Cardiac muscle cell (in vitro differentiated cells and primary cell): ENCODE data around the gene DKK2. TPM values are rescaled to one million over a fixed set of nuclear protein-coding genes. Genes with fewer than 3 reads are reported as not detected.

Experiments used
- DNase-seq, 2 donors: peaks; one replicate each; pipeline versions ENCODE4 v3.0.0 to v3.0.0-alpha.2; 2010 to 2017; ENCODE audit warnings: low read depth in 1 of 2, low spot score in 1 of 2
- H3K27ac ChIP-seq: fragments of 200-600 bp; sonication (generic); 2 replicates; pipeline ENCODE4 v1.5.1; 2016
- H3K27me3 ChIP-seq: fragments of 200-600 bp; sonication (generic); 2 replicates; pipeline ENCODE4 v1.6.0; 2016; ENCODE audit warnings: control low read depth
- H3K36me3 ChIP-seq: fragments of 200-600 bp; sonication (generic); 2 replicates; pipeline ENCODE4 v1.5.1; 2016; ENCODE audit warnings: control low read depth
- H3K4me1 ChIP-seq: fragments of 200-600 bp; sonication (generic); 2 replicates; pipeline ENCODE4 v1.8.1; 2017; ENCODE audit warnings: low read depth, mild to moderate bottlenecking, mixed run types
- H3K4me3 ChIP-seq: fragments of 200-600 bp; sonication (generic); 2 replicates; pipeline ENCODE4 v1.5.1; 2016; ENCODE audit warnings: mild to moderate bottlenecking
- H3K9me3 ChIP-seq: fragments of 200-600 bp; sonication (generic); 2 replicates; pipeline ENCODE4 v1.5.1; 2017; ENCODE audit warnings: low read depth, mild to moderate bottlenecking, control low read depth
- CTCF ChIP-seq: IDR thresholded peaks from 2 replicates; pipeline ENCODE4 v1.5.1; 2012; ENCODE audit warnings: low read depth, mild to moderate bottlenecking, low read length
- polyA plus RNA-seq: library from polyadenylated mRNA; unstranded; fragments of >200 nt; fragmentation: Nextera tagmentation; extraction: Ambion mirVana; gene quantifications from 2 replicates; pipeline ENCODE4 v1.2.1, GENCODE V29; 2016
- total RNA-seq: library from RNA; depleted of rRNA; stranded (reverse); fragments of >200 nt; gene quantifications from 2 replicates; pipeline ENCODE4 v1.2.3, GENCODE V29; 2016

The DKK2 gene
- total and polyA plus RNA-seq, 2 experiments from 2014 or later = 0.06 to 0.23 TPM

- TF ChIP-seq CTCF = no peak
- Histone ChIP-seq H3K27me3 (no peaks in the 10 kb centered on the region), H3K36me3 (no peaks in the 10 kb centered on the region), H3K27ac (no peak overlapping the region), H3K4me3 (no peak overlapping the region), H3K4me1 (no peaks in the 10 kb centered on the region), H3K9me3 (no peaks in the 10 kb centered on the region)
- DNase-seq = no peak
Observed at GRCh38 chr4:106907216-106907615, 128.9 kb downstream of the DKK2 start.

- no peak for DNase-seq
- H3K4me1 ChIP-seq = no peaks in the 10 kb centered on the region
- H3K36me3 ChIP-seq = no peaks in the 10 kb centered on the region
- no peaks in the 10 kb centered on the region for H3K27me3 ChIP-seq
- H3K27ac ChIP-seq = no peak overlapping the region
- TF ChIP-seq CTCF = no peak
- no peaks in the 10 kb centered on the region for H3K9me3 ChIP-seq
- H3K4me3 ChIP-seq = no peak overlapping the region
Observed at GRCh38 chr4:106906728-106907127, 129.4 kb downstream of the DKK2 start.

GRCh38 chr4:106898621-106899230 is 137.4 kb downstream of the DKK2 start:
- H3K27ac ChIP-seq = no peak overlapping the region
- DNase-seq = peak; percentile 66 to 81

GRCh38 chr4:106893903-106894302 is 142.2 kb downstream of the DKK2 start:
- Histone ChIP-seq H3K4me1 (no peaks in the 10 kb centered on the region), H3K4me3 (no peak overlapping the region), H3K27ac (no peak overlapping the region), H3K27me3 (no peaks in the 10 kb centered on the region), H3K9me3 (no peaks in the 10 kb centered on the region), H3K36me3 (no peaks in the 10 kb centered on the region)
- DNase-seq = no peak
- no peak for TF ChIP-seq CTCF

More at GRCh38 chr4:106898621-106899230, 137.4 kb downstream of the DKK2 start:
- H3K9me3 ChIP-seq = no peaks in the 10 kb centered on the region
- no peaks in the 10 kb centered on the region for H3K4me1 ChIP-seq
- TF ChIP-seq CTCF = peak; percentile 78
- H3K36me3 ChIP-seq = no peaks in the 10 kb centered on the region
- H3K4me3 ChIP-seq = no peak overlapping the region
- H3K27me3 ChIP-seq = no peaks in the 10 kb centered on the region

GRCh38 chr4:106893395-106893881 is 142.7 kb downstream of the DKK2 start:
- no peak for TF ChIP-seq CTCF
- no peaks in the 10 kb centered on the region for H3K9me3 ChIP-seq
- DNase-seq = no peak
- H3K27me3 ChIP-seq = no peaks in the 10 kb centered on the region
- H3K4me3 ChIP-seq = no peak overlapping the region
- no peaks in the 10 kb centered on the region for H3K4me1 ChIP-seq
- H3K27ac ChIP-seq = no peak overlapping the region
- H3K36me3 ChIP-seq = no peaks in the 10 kb centered on the region
